Activated T-helper 2 cell treated with anti-CD3 and anti-CD28 coated beads, Interferon-gamma antibody, Interleukin-2, Interleukin-4, amounts not matched to agents 10 μg/mL and 5 μg/mL and 100 μg/mL, durations not matched to agents 14 hours and 24 hours and 36 hours (primary cell): ENCODE results near the gene TJAP1. TPM values are rescaled to one million over a fixed set of nuclear protein-coding genes. Genes with fewer than 3 reads are reported as not detected.

Experiments
- DNase-seq: peaks from one replicate; pipeline ENCODE4 v3.0.0; 2021; ENCODE audit warnings: low spot score
- H3K27ac Mint-ChIP-seq: one replicate; pipeline ENCODE4 v1.8.0; 2021; ENCODE audit warnings: mixed read lengths
- H3K27me3 Mint-ChIP-seq: one replicate; pipeline ENCODE4 v1.8.0; 2021; ENCODE audit warnings: low read depth, mixed read lengths
- H3K36me3 Mint-ChIP-seq: one replicate; pipeline ENCODE4 v1.8.0; 2021; ENCODE audit warnings: low read depth, mixed read lengths
- H3K4me1 Mint-ChIP-seq: one replicate; pipeline ENCODE4 v1.8.0; 2021; ENCODE audit warnings: low read depth, mixed read lengths
- H3K4me3 Mint-ChIP-seq: one replicate; pipeline ENCODE4 v1.8.0; 2021; ENCODE audit warnings: low read depth, mild to moderate bottlenecking, moderate library complexity, mixed read lengths
- H3K9me3 Mint-ChIP-seq: one replicate; pipeline ENCODE4 v1.8.0; 2021; ENCODE audit warnings: mixed read lengths
- intact Hi-C: fragments of 100-400 bp; cut with micrococcal nuclease; formaldehyde crosslinking; loops from one replicate; pipeline ENCODE4 v1.15.1; 2023
- total RNA-seq: library from RNA; stranded (reverse); gene quantifications from 2 replicates; pipeline ENCODE4 v1.2.3, GENCODE V29; 2022

TJAP1 gene, protein sequence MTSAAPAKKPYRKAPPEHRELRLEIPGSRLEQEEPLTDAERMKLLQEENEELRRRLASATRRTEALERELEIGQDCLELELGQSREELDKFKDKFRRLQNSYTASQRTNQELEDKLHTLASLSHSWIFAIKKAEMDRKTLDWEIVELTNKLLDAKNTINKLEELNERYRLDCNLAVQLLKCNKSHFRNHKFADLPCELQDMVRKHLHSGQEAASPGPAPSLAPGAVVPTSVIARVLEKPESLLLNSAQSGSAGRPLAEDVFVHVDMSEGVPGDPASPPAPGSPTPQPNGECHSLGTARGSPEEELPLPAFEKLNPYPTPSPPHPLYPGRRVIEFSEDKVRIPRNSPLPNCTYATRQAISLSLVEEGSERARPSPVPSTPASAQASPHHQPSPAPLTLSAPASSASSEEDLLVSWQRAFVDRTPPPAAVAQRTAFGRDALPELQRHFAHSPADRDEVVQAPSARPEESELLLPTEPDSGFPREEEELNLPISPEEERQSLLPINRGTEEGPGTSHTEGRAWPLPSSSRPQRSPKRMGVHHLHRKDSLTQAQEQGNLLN
- total RNA-seq: 36.0 and 42.7 TPM in 2 replicates

DNA sequence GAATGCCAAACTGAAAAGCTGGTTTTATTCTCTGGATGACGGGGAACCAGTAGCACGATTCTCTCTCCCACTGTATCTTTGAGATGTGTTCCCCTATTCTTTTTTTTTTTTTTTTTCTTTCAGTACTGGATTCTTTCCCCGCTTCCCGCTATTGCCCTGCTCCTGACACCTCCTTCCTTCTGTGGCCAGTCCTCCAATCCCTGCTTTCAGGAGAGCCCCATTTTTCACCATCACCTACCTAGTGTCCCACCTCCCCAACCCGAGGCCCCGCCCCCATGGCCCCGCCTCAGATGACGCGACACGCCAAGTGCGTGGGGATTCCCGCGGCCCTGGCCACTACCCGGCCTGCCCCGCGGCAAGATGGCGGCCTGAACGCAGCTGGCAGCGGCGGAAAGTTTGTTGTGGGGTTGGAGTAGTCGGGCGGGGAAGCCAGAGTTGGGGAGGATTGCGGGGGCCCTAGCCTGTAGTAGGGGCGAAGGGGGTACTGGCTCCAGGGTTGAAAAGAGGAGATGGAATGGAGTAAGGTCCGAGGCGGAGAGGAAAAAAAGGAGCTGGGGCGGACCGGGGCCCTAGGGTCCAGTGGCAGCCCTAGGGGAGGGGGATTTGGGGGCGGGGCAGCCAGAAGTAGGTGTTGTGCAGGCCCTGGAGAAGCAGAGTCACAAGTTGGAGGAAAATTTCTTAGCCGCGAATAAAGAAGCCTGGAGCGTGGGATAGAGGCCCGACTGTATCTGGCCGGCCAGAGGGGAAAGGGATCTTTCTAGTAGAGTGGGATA is at the start of gene TJAP1:
TSS of gene TJAP1 (plus strand) at position 336 of the 773 bp plus-strand sequence. CDS start 21,432 bp downstream, outside the sequence.
- H3K27ac Mint-ChIP-seq: peak within 1 kb of the TSS; percentile 89
- peaks cover 6% of the 10 kb centered on the region for H3K36me3 Mint-ChIP-seq
- peak; percentile 92 for DNase-seq
- peak within 1 kb of the TSS; percentile 95 for H3K4me3 Mint-ChIP-seq
- peaks cover 43% of the 10 kb centered on the region for H3K4me1 Mint-ChIP-seq
- H3K27me3 Mint-ChIP-seq: no peaks in the 10 kb centered on the region
- H3K9me3 Mint-ChIP-seq: no peaks in the 10 kb centered on the region
- intact Hi-C loops: no loop called here

DNA sequence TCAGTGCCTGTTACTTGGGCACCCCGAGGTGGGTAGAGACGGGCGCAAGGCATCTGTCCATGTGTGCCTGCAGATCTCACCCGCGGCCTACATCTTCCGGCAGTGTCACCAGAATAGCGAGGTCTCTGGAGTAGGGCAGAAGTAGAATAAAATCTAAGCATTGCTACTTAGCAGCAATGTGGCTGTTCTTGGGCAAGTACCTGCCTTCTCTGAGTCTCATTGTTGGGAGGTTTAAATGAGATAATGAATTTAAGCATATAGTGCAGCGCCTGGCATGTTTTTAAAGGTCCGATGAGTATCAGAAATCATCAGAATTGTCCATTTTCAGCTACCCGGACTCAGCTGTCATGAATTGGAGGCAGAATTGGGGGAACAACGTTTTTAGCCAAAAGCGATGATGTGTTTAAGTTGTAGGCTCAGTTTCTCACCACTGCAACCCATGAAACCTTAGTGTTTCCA is 49.2 kb upstream of the TJAP1 start:
- DNase-seq: no peak
- Mint-ChIP-seq H3K4me1 (peaks cover 19% of the 10 kb centered on the region), H3K27me3 (no peaks in the 10 kb centered on the region), H3K4me3 (peak overlapping the region; percentile 91), H3K27ac (peak overlapping the region; percentile 93), H3K36me3 (peaks cover 14% of the 10 kb centered on the region), H3K9me3 (no peaks in the 10 kb centered on the region)
- intact Hi-C loops: loop anchor here (5.0 kb wide), 2 partner anchors 46 to 501 kb away; partner anchors contain the start of gene CNPY3

DNA sequence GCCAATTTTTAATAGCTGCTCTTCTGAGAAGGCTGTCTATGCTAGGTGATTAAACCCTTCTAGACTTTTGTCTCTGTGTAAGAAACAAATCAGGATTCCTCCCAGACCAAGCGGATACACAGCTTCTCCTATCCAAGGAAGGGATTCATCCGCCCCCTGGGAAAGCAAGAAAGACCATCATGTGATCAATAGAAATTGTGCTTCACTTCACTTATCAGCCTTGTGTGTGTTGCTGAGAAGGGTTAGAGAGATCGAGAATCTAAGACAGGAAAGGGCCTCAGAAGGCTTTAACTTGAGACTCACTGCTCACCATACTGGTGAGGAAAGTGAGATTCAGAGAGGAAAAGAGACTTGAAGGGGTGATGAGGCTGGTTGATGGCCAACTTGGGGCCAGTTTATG is 48.5 kb upstream of the TJAP1 start:
- peak overlapping the region; percentile 93 for H3K27ac Mint-ChIP-seq
- no peaks in the 10 kb centered on the region for H3K27me3 Mint-ChIP-seq
- DNase-seq: no peak
- intact Hi-C loops: loop anchor here (5.0 kb wide), 2 partner anchors 47 to 502 kb away; partner anchors contain the start of gene CNPY3
- no peaks in the 10 kb centered on the region for H3K9me3 Mint-ChIP-seq
- H3K4me1 Mint-ChIP-seq: peaks cover 19% of the 10 kb centered on the region
- peak overlapping the region; percentile 91 for H3K4me3 Mint-ChIP-seq
- peaks cover 17% of the 10 kb centered on the region for H3K36me3 Mint-ChIP-seq

DNA sequence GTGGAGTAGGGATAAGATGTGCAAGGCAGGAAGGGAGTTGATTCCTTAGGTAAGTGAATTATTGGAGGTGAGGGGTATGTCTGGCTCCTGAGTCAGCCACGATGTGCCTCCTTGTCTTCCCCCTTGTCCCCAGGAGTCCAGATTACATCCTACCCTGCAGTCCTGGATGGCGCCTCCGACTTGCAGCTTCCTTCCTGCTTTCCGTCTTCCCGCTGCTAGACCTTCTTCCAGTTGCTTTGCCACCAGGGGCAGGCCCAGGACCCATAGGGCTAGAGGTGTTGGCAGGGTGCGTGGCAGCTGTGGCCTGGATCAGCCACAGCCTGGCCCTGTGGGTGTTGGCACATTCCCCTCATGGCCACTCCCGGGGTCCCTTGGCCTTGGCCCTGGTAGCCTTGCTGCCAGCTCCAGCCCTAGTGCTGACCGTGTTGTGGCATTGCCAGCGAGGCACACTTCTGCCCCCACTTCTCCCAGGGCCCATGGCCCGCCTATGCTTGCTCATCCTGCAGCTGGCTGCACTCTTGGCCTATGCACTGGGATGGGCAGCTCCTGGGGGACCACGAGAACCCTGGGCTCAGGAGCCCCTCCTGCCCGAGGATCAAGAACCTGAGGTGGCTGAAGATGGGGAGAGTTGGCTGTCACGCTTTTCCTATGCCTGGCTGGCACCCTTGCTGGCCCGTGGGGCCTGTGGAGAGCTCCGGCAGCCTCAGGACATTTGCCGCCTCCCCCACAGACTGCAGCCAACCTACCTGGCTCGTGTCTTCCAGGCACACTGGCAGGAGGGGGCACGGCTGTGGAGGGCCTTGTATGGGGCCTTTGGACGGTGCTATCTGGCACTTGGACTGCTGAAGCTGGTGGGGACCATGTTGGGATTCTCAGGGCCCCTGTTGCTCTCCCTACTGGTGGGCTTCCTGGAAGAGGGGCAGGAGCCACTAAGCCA is 45.1 kb upstream of the TJAP1 start:
- Mint-ChIP-seq H3K27me3 (no peaks in the 10 kb centered on the region), H3K36me3 (peaks cover 21% of the 10 kb centered on the region), H3K27ac (no peak overlapping the region), H3K4me1 (peaks cover 15% of the 10 kb centered on the region), H3K4me3 (no peak overlapping the region), H3K9me3 (no peaks in the 10 kb centered on the region)
- no peak for DNase-seq
- intact Hi-C loops: no loop called here

DNA sequence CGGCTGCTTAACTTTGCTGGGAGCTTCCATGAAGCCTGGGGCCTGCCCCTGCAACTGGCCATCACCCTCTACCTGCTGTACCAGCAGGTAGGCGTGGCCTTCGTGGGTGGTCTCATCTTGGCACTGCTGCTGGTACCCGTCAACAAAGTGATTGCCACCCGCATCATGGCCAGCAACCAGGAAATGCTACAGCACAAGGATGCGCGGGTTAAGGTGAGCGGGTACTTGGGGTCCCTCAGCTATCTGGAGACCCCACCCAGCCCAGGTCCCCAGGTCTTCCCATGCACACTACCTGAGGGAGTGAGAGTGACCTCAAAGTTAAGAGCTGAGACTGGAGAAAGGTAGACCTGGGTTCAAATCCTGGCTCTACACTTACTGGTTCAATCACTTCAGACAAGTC is 44.2 kb upstream of the TJAP1 start:
- DNase-seq: no peak
- H3K4me1 Mint-ChIP-seq: peaks cover 13% of the 10 kb centered on the region
- peaks cover 29% of the 10 kb centered on the region for H3K36me3 Mint-ChIP-seq
- no peak overlapping the region for H3K4me3 Mint-ChIP-seq
- H3K27ac Mint-ChIP-seq: no peak overlapping the region
- H3K9me3 Mint-ChIP-seq: no peaks in the 10 kb centered on the region
- no peaks in the 10 kb centered on the region for H3K27me3 Mint-ChIP-seq
- intact Hi-C loops: no loop called here

DNA sequence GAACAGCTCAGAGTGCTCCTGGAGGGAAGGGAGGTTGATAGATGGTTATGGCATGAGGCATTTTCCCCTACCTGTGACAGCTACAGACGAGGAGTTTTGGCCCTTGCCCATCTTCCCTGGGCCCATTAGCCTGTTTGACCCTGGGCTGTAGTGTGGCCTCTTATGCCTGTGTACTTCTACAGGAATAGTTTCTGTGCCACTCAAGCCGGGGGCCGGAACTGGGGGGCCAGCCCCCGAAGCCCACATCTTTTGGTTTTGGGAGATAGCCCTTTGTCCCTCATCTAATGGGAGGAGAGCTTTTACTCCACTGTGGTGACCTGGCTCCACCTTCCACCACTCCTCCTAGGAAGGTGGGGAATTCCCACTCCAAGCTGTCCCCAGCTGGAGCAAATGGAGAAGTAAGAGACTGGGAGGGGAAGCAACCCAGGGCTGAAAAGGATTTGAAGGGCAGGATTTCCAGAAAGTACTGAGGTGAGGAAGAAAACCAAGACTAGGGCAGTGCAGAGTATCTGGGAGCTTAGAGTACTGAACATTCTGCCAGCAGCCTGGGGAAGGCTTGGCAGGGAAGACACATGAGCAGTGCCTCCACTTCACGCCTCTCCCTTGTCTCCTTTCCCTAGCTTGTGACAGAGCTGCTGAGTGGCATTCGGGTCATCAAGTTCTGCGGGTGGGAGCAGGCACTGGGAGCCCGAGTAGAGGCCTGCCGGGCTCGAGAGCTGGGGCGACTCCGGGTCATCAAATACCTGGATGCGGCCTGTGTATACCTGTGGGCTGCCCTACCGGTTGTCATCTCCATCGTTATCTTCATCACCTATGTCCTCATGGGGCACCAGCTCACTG is 43.1 kb upstream of the TJAP1 start:
- H3K27ac Mint-ChIP-seq: no peak overlapping the region
- H3K9me3 Mint-ChIP-seq: no peaks in the 10 kb centered on the region
- peaks cover 27% of the 10 kb centered on the region for H3K36me3 Mint-ChIP-seq
- H3K4me3 Mint-ChIP-seq: no peak overlapping the region
- intact Hi-C loops: no loop called here
- H3K4me1 Mint-ChIP-seq: peaks cover 2% of the 10 kb centered on the region
- DNase-seq: no peak
- no peaks in the 10 kb centered on the region for H3K27me3 Mint-ChIP-seq

DNA sequence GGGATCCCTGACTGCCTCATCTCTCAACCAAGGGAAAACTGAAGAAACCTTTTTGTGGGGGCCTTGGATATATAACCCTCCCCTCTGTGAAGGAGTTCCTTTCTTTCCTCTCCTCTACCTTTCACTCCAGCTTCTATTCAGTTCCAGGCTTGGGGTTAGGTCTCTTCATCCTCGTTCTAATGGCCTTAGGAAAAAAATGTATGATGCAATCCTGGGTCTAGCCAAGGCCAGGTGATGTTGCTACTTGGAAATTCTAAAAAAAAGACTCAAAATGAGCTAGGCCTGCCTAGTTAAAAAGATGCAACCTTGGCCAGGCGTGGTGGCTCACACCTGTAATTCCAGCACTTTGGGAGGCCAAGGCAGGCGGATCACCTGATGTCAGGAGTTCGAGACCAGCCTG is 42.4 kb upstream of the TJAP1 start:
- Mint-ChIP-seq H3K4me3 (no peak overlapping the region), H3K4me1 (peaks cover 2% of the 10 kb centered on the region), H3K9me3 (no peaks in the 10 kb centered on the region), H3K27me3 (no peaks in the 10 kb centered on the region), H3K36me3 (peaks cover 27% of the 10 kb centered on the region), H3K27ac (no peak overlapping the region)
- intact Hi-C loops: no loop called here
- DNase-seq: no peak

DNA sequence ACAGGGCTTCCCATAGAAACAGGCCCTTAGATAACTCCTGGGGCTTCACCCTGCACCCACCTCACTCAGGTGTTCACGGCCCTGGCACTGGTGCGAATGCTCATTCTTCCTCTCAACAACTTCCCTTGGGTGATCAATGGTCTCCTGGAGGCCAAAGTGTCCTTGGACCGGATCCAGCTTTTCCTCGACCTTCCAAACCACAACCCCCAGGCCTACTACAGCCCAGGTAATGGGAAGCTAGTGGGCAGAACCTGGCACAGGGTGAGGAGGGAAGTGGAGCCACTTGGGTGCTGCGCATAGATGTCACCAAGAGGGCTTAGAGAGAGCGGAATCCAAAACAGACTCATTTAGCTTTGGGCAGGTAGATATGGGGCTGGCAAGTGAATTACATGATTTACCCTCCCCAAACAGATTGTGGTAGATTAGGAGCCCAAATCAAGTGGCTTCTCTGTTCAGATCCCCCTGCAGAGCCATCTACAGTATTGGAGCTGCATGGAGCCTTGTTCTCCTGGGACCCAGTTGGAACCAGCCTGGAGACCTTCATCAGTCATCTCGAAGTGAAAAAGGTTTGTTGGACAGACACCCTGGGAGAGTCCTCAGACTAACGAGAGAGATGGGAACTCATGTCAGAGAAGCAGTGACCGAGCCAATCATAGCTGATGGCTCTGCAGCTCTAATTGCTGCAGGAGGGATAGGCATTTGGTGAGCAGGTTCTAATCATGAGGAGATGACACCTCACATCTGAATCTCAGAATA is 41.5 kb upstream of the TJAP1 start:
- Mint-ChIP-seq H3K4me3 (no peak overlapping the region), H3K27me3 (no peaks in the 10 kb centered on the region), H3K9me3 (no peaks in the 10 kb centered on the region), H3K36me3 (peaks cover 24% of the 10 kb centered on the region), H3K27ac (no peak overlapping the region), H3K4me1 (peaks cover 2% of the 10 kb centered on the region)
- DNase-seq: no peak
- intact Hi-C loops: no loop called here

DNA sequence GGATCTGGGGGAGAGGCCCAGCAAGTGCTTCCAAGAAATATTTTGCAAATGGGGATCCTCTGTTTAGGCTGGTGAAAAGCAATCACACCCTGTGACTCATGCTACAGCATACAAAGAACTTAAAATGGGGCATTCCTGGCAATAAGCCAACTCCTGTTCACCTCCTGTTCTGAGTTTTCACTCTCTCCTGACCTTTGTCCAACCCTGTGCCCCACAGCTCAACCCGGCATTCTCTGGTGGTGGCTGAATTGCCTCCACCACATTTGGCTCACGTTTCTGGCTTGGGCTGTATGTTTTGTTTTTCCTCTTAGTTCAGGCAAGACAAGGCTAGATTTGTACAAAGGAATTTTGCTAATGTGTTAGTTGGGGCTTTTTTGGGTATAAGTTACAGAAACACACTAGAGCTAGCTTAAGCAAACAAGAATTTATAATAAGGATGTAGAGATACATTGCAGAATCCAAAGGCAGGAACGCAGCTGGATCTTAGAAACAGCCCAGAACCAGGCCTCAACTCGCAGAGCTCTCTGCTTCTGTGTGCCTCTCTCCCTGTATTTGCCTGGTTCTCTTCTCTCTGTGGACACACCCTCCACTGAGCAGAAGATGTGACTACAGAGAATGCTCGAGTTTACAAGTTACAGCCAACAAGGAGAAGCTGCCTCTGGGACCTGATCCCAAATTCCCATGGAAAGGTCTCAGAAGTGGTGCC is 40.6 kb upstream of the TJAP1 start:
- DNase-seq: no peak
- Mint-ChIP-seq H3K4me3 (no peak overlapping the region), H3K27me3 (no peaks in the 10 kb centered on the region), H3K4me1 (peaks cover under 1% of the 10 kb centered on the region), H3K9me3 (no peaks in the 10 kb centered on the region), H3K27ac (no peak overlapping the region), H3K36me3 (peaks cover 26% of the 10 kb centered on the region)
- intact Hi-C loops: no loop called here

DNA sequence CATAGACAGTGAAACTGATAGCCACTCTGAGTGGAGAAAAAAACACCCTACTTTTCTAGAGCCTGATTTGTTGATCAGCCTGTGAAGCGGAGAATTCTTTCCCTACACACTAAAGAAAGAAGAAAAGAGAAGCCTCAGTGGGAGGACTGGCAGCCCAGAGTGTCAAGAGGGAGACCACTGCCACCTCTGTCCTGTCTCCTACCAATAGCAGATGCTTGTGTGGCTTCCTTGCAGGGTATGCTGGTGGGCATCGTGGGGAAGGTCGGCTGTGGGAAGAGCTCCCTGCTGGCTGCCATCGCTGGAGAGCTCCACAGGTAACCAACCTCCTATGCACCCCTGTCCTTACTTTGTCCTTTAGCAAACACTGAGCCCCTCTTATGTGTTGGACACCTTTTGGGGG is 39.7 kb upstream of the TJAP1 start:
- Mint-ChIP-seq H3K9me3 (no peaks in the 10 kb centered on the region), H3K4me3 (no peak overlapping the region)

More for the DNA sequence above, 39.7 kb upstream of the TJAP1 start:
- peaks cover 22% of the 10 kb centered on the region for H3K36me3 Mint-ChIP-seq
- no peaks in the 10 kb centered on the region for H3K4me1 Mint-ChIP-seq
- no peak overlapping the region for H3K27ac Mint-ChIP-seq
- DNase-seq: no peak
- no peaks in the 10 kb centered on the region for H3K27me3 Mint-ChIP-seq
- intact Hi-C loops: no loop called here
